HepG2 (cell line): ENCODE measurements around the gene SEPTIN3. TPM values are rescaled to one million over a fixed set of nuclear protein-coding genes. Genes with fewer than 3 reads are reported as not detected.

Experiments used
- ATAC-seq: fragments of 200-7000 bp; cut with Tn5 transposase; 3 replicates; pipeline ENCODE4 v1.9.1; 2020; ENCODE audit warnings: mild to moderate bottlenecking, moderate library complexity
- BruUV-seq: library from RNA; stranded (reverse); fragments of 400-500 nt; replicated peaks from 2 replicates; lab custom pipeline; 2021; lab: Mats Ljungman, UMichigan
- CTCF ChIA-PET: fragments of 300-600 bp; formaldehyde crosslinking; extraction: SDS; loops from one replicate; lab custom pipeline; 2021; ENCODE audit warnings: low total read pairs, inconsistent platforms, low intra/inter-chr PET ratio; lab: Yijun Ruan, JAX
- POLR2A ChIA-PET: fragments of 350-600 bp; sonication (Branson Sonifier 250); formaldehyde crosslinking; loops from one replicate; lab custom pipeline; 2020; ENCODE audit warnings: antibody characterized with exemption, inconsistent platforms; lab: Yijun Ruan, JAX
- DNase-seq: peaks from one replicate; pipeline ENCODE4 v3.0.0-alpha.2; 2015; ENCODE audit warnings: low spot score
- FAIRE-seq: peaks from 3 replicates; lab custom pipeline; 2011; peaks lifted over from hg19 to GRCh38; lab: Jason Lieb, UNC
- H2AFZ ChIP-seq: one replicate; pipeline ENCODE4 v1.6.1; 2011; ENCODE audit warnings: low read length, inconsistent platforms
- H3K27ac ChIP-seq: fragments of 300-600 bp; 3 replicates; pipeline ENCODE4 v1.8.0; 2011; ENCODE audit warnings: mixed run types, mild to moderate bottlenecking, mixed read lengths, low read length, inconsistent platforms; ENCODE audit not compliant: insufficient read depth; ENCODE audit errors: extremely low read length
- H3K27me3 ChIP-seq, 2 experiments: fragments of 200-600 bp in 1 of 2; 2 replicates in 1 of 2; 3 replicates in 1 of 2; pipeline versions ENCODE4 v1.6.0 to v1.8.0; 2011; ENCODE audit warnings: low read length in 2 of 2, mild to moderate bottlenecking in 2 of 2, moderate library complexity in 2 of 2, inconsistent platforms in 1 of 2; ENCODE audit not compliant: insufficient read depth in 2 of 2, control insufficient read depth in 1 of 2
- H3K36me3 ChIP-seq, 2 experiments: fragments of 200-600 bp in 1 of 2; replicated peaks in 1 of 2; 2 replicates in 1 of 2; 3 replicates in 1 of 2; pipeline versions ENCODE4 v1.5.1 to v1.8.0; 2011; ENCODE audit warnings: low read length in 2 of 2, inconsistent platforms in 1 of 2; ENCODE audit not compliant: insufficient read depth in 2 of 2, control insufficient read depth in 1 of 2
- H3K4me1 ChIP-seq: 2 replicates; pipeline ENCODE4 v1.5.1; 2012; ENCODE audit warnings: low read length, inconsistent platforms; ENCODE audit not compliant: insufficient read depth
- H3K4me2 ChIP-seq: 2 replicates; pipeline ENCODE4 v1.6.0; 2011; ENCODE audit warnings: low read depth, low read length, inconsistent platforms
- H3K4me3 ChIP-seq, 3 experiments: fragments of 200-600 bp in 1 of 3; sonication (generic), shearing (Covaris generic) in 1 of 3; replicated peaks in 1 of 3; 2 replicates each; pipeline ENCODE4 v1.5.1; 2011 to 2016; ENCODE audit warnings: low read length in 3 of 3, inconsistent platforms in 2 of 3, low read depth in 2 of 3, mild to moderate bottlenecking in 2 of 3, control low read depth in 1 of 3, mixed read lengths in 1 of 3; ENCODE audit not compliant: insufficient read depth in 1 of 3
- H3K79me2 ChIP-seq: one replicate; pipeline ENCODE4 v1.6.1; 2011; ENCODE audit warnings: low read length, inconsistent platforms; ENCODE audit not compliant: insufficient read depth
- H3K9ac ChIP-seq: 2 replicates; pipeline ENCODE4 v1.6.0; 2011; ENCODE audit warnings: mild to moderate bottlenecking, low read depth, low read length, inconsistent platforms; ENCODE audit not compliant: insufficient read depth
- H3K9me3 ChIP-seq: 2 replicates; pipeline ENCODE4 v1.5.1; 2012; ENCODE audit warnings: mild to moderate bottlenecking, low read length
- H4K20me1 ChIP-seq: 2 replicates; pipeline ENCODE4 v1.6.0; 2011; ENCODE audit warnings: inconsistent platforms, mild to moderate bottlenecking, low read length, moderate library complexity; ENCODE audit not compliant: insufficient read depth
- AGO2 ChIP-seq: fragments of 200-400 bp; formaldehyde crosslinking; optimal IDR thresholded peaks from 2 replicates; pipeline ENCODE3; 2017; ENCODE audit warnings: mild to moderate bottlenecking, low read depth, low read length, moderate library complexity
- AKAP8 ChIP-seq: sonication (generic); formaldehyde crosslinking; IDR thresholded peaks from 2 replicates; pipeline ENCODE4 v1.5.1; 2020; ENCODE audit warnings: mild to moderate bottlenecking, missing genetic modification reagents
- ATF7 ChIP-seq, 2 experiments: fragments of 450-650 bp in 1 of 2; sonication (generic) in 1 of 2; formaldehyde crosslinking in 1 of 2; IDR thresholded peaks; 2 replicates each; pipeline versions ENCODE4 v1.4.0 to v1.6.1; 2016 to 2020; ENCODE audit warnings: antibody characterized with exemption in 1 of 2, mild to moderate bottlenecking in 1 of 2, missing genetic modification reagents in 1 of 2
- ETV5 ChIP-seq: IDR thresholded peaks from 2 replicates; pipeline ENCODE4 v1.6.1; 2018; ENCODE audit warnings: missing biosample characterization, missing genetic modification reagents, inconsistent platforms, borderline replicate concordance
- MAFG ChIP-seq: sonication (generic); formaldehyde crosslinking; IDR thresholded peaks from 2 replicates; pipeline ENCODE4 v1.5.1; 2020; ENCODE audit warnings: mild to moderate bottlenecking, missing genetic modification reagents
- ZNF121 ChIP-seq: sonication (generic); formaldehyde crosslinking; IDR thresholded peaks from 2 replicates; pipeline ENCODE4 v1.5.0; 2020; ENCODE audit warnings: mild to moderate bottlenecking, missing genetic modification reagents
- ZNF224 ChIP-seq: sonication (generic); formaldehyde crosslinking; IDR thresholded peaks from 2 replicates; pipeline ENCODE4 v1.5.0; 2020; ENCODE audit warnings: mild to moderate bottlenecking, missing genetic modification reagents
- ZNF350 ChIP-seq: sonication (generic); formaldehyde crosslinking; IDR thresholded peaks from 2 replicates; pipeline ENCODE4 v1.4.0; 2020; ENCODE audit warnings: mild to moderate bottlenecking, low read depth, missing genetic modification reagents, borderline replicate concordance
- ZNF598 ChIP-seq: sonication (generic); formaldehyde crosslinking; IDR thresholded peaks from 2 replicates; pipeline ENCODE4 v1.5.1; 2020; ENCODE audit warnings: mild to moderate bottlenecking, missing genetic modification reagents, borderline replicate concordance
- ZNF615 ChIP-seq: sonication (generic); formaldehyde crosslinking; IDR thresholded peaks from 2 replicates; pipeline ENCODE4 v1.5.0; 2020; ENCODE audit warnings: mild to moderate bottlenecking, missing genetic modification reagents, borderline replicate concordance
- ZNF670 ChIP-seq: sonication (generic); formaldehyde crosslinking; IDR thresholded peaks from 2 replicates; pipeline ENCODE4 v1.8.0; 2022; ENCODE audit warnings: mild to moderate bottlenecking, missing genetic modification reagents, borderline replicate concordance
- WGBS: methylation state at CpG from one replicate; pipeline ENCODE4 v1.1.6; 2017; ENCODE audit warnings: low lambda C conversion rate; 5-methylcytosine and 5-hydroxymethylcytosine counted together
- in situ Hi-C: cut with HindIII; loops from 2 replicates; pipeline ENCODE4 v1.10.0; 2017; ENCODE audit warnings: low pct_unique_long_range_greater_than_20kb; ENCODE audit not compliant: extremely low pct_ligation_motif_present
- intact Hi-C: fragments of 100-400 bp; cut with micrococcal nuclease; formaldehyde crosslinking; loops from one replicate; pipeline ENCODE4 v1.10.0; 2022; ENCODE audit not compliant: unreplicated experiment
- polyA plus RNA-seq, 8 experiments: library from polyadenylated mRNA; depleted of rRNA in 3 of 8; stranded (reverse) in 7 of 8; unstranded in 1 of 8; fragments of >200 nt; fragmentation: Illumina TruSeq in 4 of 8; extraction: Trizol in 4 of 8; gene quantifications; 2 replicates each; pipeline versions ENCODE4 v1.2.1 to v1.2.3, GENCODE V29; 2011 to 2016; ENCODE audit warnings: low read depth in 4 of 8, missing spikeins in 1 of 8, mixed read lengths in 1 of 8; ENCODE audit not compliant: insufficient read depth in 1 of 8
- total RNA-seq, 5 experiments: library from RNA; depleted of rRNA; stranded (reverse); fragments of >200 nt; fragmentation: Illumina TruSeq; extraction: Trizol; gene quantifications; 2 replicates each; pipeline ENCODE4 v1.2.3, GENCODE V29; 2016; ENCODE audit warnings: low read depth in 1 of 5
- TF ChIP-seq, protein P1 (sequence below): sonication (generic); formaldehyde crosslinking; IDR thresholded peaks from 2 replicates; pipeline ENCODE4 v1.8.0; 2022; ENCODE audit warnings: mild to moderate bottlenecking, missing genetic modification reagents, moderate library complexity
- TF ChIP-seq, protein P2 (sequence below): sonication (generic); formaldehyde crosslinking; IDR thresholded peaks from 2 replicates; pipeline ENCODE4 v1.4.0; 2020; ENCODE audit warnings: missing genetic modification reagents, borderline replicate concordance
- TF ChIP-seq, protein P3 (sequence below): IDR thresholded peaks from 2 replicates; pipeline ENCODE4 v1.6.1; 2012; ENCODE audit warnings: low read depth, low read length, improper control_type of control experiment
- TF ChIP-seq, protein P4 (sequence below): sonication (generic); formaldehyde crosslinking; IDR thresholded peaks from 2 replicates; pipeline ENCODE4 v1.8.0; 2022; ENCODE audit warnings: mild to moderate bottlenecking, missing genetic modification reagents, borderline replicate concordance

SEPTIN3 gene
- total and polyA plus RNA-seq, 2 of the 13 experiments (the other 11 are each of a cell fraction or from before 2014, with no cell fraction given) = 0.04 TPM; not detected in 1

DNA sequence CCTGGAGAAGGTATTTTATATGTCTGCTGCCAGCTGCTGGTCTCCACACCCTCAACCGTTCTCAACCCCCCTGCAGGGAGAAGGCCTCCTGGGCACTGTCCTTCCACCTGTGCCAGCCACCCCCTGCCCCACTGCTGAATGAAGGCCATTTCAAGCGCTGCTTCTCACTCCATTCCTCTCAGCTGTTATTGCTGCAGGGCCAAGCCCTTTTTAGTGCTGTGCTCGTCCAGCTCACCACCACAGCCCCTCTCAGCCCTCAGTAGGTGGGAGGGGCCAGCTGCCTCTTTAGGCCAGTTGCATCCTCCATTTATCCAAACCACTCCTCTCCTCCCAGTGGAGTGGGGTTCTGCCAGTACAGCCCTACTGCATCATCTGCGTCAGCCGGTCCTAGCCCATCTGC, 27.6 kb downstream of the SEPTIN3 start (continued):
- TF ChIP-seq AKAP8 (CRISPR knock-in tag) (no peak), ZNF350 (no peak), MAFG (no peak)
- TF ChIP-seq, protein P1, sequence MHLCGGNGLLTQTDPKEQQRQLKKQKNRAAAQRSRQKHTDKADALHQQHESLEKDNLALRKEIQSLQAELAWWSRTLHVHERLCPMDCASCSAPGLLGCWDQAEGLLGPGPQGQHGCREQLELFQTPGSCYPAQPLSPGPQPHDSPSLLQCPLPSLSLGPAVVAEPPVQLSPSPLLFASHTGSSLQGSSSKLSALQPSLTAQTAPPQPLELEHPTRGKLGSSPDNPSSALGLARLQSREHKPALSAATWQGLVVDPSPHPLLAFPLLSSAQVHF (CRISPR knock-in tag) = no peak

DNA sequence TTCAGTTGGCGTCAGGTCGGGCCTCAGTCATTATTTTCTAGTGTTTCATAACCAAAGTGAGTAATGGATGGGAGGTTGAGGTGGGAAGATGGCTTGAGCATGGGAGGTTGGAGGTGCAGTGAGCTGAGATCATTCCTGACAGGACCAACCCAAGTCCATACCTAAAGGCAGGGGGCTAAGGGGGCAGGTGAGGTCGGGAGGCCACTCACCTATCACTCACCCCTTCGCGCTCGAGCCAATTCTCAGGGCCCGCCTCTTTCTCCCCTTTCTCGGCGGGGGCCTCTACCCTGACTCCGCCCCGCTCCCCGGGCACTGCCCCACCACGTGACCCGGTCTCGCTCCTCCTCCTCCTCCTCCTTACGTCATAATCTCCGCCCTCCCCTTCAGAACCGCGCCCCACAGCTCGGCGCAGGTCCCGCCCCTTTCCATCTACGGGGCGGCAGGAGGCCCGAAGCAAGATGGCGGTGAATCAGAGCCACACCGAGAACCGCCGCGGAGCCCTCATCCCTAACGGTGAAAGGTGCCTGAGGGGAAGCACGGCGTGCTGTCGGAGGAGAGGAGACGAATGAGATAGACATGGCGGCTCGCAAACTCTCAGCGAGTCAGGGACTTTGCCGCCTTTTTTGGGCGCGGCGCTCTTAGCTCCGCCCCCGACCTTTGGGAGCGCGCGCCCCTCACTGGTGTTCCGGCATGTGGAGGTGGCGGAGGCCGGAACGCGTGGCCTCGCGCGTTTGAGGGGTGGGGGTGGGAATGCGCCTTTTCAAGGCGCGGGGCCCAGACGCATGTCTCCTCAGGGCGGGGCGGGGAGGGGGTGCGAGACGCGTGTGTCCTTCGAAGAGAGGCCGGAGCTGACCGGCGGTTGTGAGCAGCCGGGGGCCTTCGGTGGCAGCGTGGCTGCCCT, 29.4 kb downstream of the SEPTIN3 start, which contains the start of gene WBP2NL:
Gene WBP2NL (plus strand): TSS at position 428 of the 901 bp plus-strand sequence. CDS start 31 bp downstream, at position 459.
- Histone ChIP-seq H3K27ac (no peak within 1 kb of the TSS), H3K9ac (no peak within 1 kb of the TSS), H3K4me1 (no peaks in the 10 kb centered on the region), H3K27me3 (peaks cover 3 to 20% of the 10 kb centered on the region in 2 experiments; a peak in 3 of 5 replicates), H4K20me1 (no peaks in the 10 kb centered on the region), H3K4me2 (no peak within 1 kb of the TSS), H3K36me3 (no peaks in the 10 kb centered on the region), H3K9me3 (no peaks in the 10 kb centered on the region), H3K4me3 (no peak within 1 kb of the TSS), H3K79me2 (no peaks in the 10 kb centered on the region), H2AFZ (no peak within 1 kb of the TSS)
- BruUV-seq = no TSS peak
- in situ Hi-C loops (no loop called here), intact Hi-C loops (no loop called here)
- DNase-seq = no peak
- no peak for FAIRE-seq
- no peak for ATAC-seq
- 70% methylated on average over 69 of the region's 71 CpGs for WGBS
- POLR2A ChIA-PET = no interaction called here
- CTCF ChIA-PET = no interaction called here
- TF ChIP-seq ZNF224 (CRISPR knock-in tag) = no peak
- TF ChIP-seq ZNF121 (CRISPR knock-in tag) = no peak
- TF ChIP-seq, protein P2, sequence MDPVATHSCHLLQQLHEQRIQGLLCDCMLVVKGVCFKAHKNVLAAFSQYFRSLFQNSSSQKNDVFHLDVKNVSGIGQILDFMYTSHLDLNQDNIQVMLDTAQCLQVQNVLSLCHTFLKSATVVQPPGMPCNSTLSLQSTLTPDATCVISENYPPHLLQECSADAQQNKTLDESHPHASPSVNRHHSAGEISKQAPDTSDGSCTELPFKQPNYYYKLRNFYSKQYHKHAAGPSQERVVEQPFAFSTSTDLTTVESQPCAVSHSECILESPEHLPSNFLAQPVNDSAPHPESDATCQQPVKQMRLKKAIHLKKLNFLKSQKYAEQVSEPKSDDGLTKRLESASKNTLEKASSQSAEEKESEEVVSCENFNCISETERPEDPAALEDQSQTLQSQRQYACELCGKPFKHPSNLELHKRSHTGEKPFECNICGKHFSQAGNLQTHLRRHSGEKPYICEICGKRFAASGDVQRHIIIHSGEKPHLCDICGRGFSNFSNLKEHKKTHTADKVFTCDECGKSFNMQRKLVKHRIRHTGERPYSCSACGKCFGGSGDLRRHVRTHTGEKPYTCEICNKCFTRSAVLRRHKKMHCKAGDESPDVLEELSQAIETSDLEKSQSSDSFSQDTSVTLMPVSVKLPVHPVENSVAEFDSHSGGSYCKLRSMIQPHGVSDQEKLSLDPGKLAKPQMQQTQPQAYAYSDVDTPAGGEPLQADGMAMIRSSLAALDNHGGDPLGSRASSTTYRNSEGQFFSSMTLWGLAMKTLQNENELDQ = no peak
- no peak for TF ChIP-seq ZNF615 (CRISPR knock-in tag)
- no peak for TF ChIP-seq ETV5
- TF ChIP-seq ZNF670 (CRISPR knock-in tag) = no peak
- TF ChIP-seq ZNF598 = no peak
- TF ChIP-seq ATF7 (IDR thresholded peaks at IDR 0.05) = no peak
- no peak for TF ChIP-seq ATF7 (CRISPR knock-in tag; IDR thresholded peaks at IDR 0.05)
- TF ChIP-seq, protein P3, sequence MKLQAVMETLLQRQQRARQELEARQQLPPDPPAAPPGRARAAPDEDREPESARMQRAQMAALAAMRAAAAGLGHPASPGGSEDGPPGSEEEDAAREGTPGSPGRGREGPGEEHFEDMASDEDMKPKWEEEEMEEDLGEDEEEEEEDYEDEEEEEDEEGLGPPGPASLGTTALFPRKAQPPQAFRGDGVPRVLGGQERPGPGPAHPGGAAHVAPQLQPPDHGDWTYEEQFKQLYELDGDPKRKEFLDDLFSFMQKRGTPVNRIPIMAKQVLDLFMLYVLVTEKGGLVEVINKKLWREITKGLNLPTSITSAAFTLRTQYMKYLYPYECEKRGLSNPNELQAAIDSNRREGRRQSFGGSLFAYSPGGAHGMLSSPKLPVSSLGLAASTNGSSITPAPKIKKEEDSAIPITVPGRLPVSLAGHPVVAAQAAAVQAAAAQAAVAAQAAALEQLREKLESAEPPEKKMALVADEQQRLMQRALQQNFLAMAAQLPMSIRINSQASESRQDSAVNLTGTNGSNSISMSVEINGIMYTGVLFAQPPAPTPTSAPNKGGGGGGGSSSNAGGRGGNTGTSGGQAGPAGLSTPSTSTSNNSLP = no peak
- no peak for TF ChIP-seq AGO2
- TF ChIP-seq, protein P4, sequence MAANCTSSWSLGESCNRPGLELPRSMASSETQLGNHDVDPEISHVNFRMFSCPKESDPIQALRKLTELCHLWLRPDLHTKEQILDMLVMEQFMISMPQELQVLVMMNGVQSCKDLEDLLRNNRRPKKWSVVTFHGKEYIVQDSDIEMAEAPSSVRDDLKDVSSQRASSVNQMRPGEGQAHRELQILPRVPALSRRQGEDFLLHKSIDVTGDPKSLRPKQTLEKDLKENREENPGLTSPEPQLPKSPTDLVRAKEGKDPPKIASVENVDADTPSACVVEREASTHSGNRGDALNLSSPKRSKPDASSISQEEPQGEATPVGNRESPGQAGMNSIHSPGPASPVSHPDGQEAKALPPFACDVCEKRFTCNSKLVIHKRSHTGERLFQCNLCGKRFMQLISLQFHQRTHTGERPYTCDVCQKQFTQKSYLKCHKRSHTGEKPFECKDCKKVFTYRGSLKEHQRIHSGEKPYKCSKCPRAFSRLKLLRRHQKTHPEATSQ (CRISPR knock-in tag) = no peak
